ENCODE results near the gene RNF217. TPM values are rescaled to one million over a fixed set of nuclear protein-coding genes. Genes with fewer than 3 reads are reported as not detected.
"Not testable (repeated sequence)": the region's sequence is repeated elsewhere in the genome, so short reads cannot be mapped to it uniquely, and the experiment has no call there.

Gene RNF217
- total RNA-seq, 1 donor from 2014 or later = 1.8 TPM

GRCh38 chr6:125112934-125113333, 150.7 kb downstream of the RNF217 start:
- H3K4me3 Mint-ChIP-seq = no peak overlapping the region
- no peak for DNase-seq (ENCODE audit: low spot score)
- H3K36me3 Mint-ChIP-seq (ENCODE audit: low read depth) = no peaks in the 10 kb centered on the region
- no peak overlapping the region for H3K27ac Mint-ChIP-seq
- H3K27me3 Mint-ChIP-seq (ENCODE audit: insufficient read depth) = peaks cover 10% of the 10 kb centered on the region
- no peaks in the 10 kb centered on the region for H3K4me1 Mint-ChIP-seq (ENCODE audit: low read depth)
- peaks cover 41% of the 10 kb centered on the region for H3K9me3 Mint-ChIP-seq
- intact Hi-C loops (cut with micrococcal nuclease) = no loop called here

GRCh38 chr6:125114248-125114858, 152.1 kb downstream of the RNF217 start:
- no peak overlapping the region for H3K27ac Mint-ChIP-seq
- H3K27me3 Mint-ChIP-seq (ENCODE audit: insufficient read depth) = peaks cover 10% of the 10 kb centered on the region
- H3K36me3 Mint-ChIP-seq (ENCODE audit: low read depth) = no peaks in the 10 kb centered on the region
- no peaks in the 10 kb centered on the region for H3K4me1 Mint-ChIP-seq (ENCODE audit: low read depth)
- no peak for DNase-seq (ENCODE audit: low spot score)
- no peak overlapping the region for H3K4me3 Mint-ChIP-seq
- intact Hi-C loops (cut with micrococcal nuclease) = loop anchor here (1.0 kb wide), 1 partner anchor 244 kb away; no protein-coding TSS in a partner anchor
- H3K9me3 Mint-ChIP-seq = peaks cover 33% of the 10 kb centered on the region

- no peaks in the 10 kb centered on the region for H3K4me1 Mint-ChIP-seq (ENCODE audit: low read depth)
- H3K27ac Mint-ChIP-seq = no peak overlapping the region
- intact Hi-C loops (cut with micrococcal nuclease) = no loop called here
- H3K36me3 Mint-ChIP-seq (ENCODE audit: low read depth) = no peaks in the 10 kb centered on the region
- peaks cover 12% of the 10 kb centered on the region for H3K27me3 Mint-ChIP-seq (ENCODE audit: insufficient read depth)
- no peak for DNase-seq (ENCODE audit: low spot score)
- H3K4me3 Mint-ChIP-seq = no peak overlapping the region
- peaks cover 14% of the 10 kb centered on the region for H3K9me3 Mint-ChIP-seq
Measured at GRCh38 chr6:125116170-125116569, 153.9 kb downstream of the RNF217 start.

DNA sequence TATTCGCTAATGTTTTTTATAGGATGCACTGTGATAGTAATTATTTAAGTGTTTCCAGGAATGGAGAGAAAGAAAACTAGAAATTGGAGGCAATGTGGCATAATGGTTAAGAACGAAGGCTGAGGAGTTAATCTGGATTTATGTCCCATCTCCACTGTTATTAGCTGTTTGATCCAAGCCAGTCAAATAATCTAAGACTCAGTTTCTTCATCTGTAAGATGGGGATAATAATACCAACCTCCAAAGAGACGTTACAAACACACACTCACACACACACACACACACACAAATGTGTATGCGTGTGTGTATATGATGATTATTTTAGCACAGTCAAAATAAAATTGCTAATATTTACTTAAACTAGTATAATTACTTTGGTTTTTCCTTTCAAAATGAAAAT, 154.5 kb downstream of the RNF217 start:
- Mint-ChIP-seq H3K4me3 (no peak overlapping the region), H3K27me3 (ENCODE audit: insufficient read depth) (peaks cover 12% of the 10 kb centered on the region), H3K36me3 (ENCODE audit: low read depth) (no peaks in the 10 kb centered on the region), H3K9me3 (peaks cover 9% of the 10 kb centered on the region), H3K4me1 (ENCODE audit: low read depth) (no peaks in the 10 kb centered on the region), H3K27ac (no peak overlapping the region)
- intact Hi-C loops (cut with micrococcal nuclease) = no loop called here
- DNase-seq (ENCODE audit: low spot score) = no peak

DNA sequence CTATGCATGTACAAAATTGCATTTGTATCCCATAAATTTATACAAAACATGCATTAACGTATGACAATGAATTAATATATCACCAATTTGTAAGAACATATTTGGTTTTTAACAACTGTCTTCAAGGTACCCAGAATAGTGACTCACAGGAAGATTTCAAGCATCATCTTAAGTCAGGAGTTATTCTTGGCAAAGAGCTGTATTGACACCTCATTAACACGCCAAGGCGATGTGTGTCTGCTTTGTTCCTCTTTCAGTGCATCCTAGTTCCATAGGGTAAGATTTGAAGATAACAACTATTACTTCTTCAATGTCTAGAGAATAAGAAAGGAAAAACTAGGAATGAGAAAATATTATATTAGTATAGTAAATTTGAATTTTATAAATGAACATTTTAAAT, 155.6 kb downstream of the RNF217 start:
- intact Hi-C loops (cut with micrococcal nuclease) = no loop called here
- Mint-ChIP-seq H3K4me3 (no peak overlapping the region), H3K36me3 (ENCODE audit: low read depth) (no peaks in the 10 kb centered on the region), H3K9me3 (no peaks in the 10 kb centered on the region), H3K27ac (no peak overlapping the region), H3K4me1 (ENCODE audit: low read depth) (no peaks in the 10 kb centered on the region), H3K27me3 (ENCODE audit: insufficient read depth) (peaks cover 12% of the 10 kb centered on the region)
- no peak for DNase-seq (ENCODE audit: low spot score)

DNA sequence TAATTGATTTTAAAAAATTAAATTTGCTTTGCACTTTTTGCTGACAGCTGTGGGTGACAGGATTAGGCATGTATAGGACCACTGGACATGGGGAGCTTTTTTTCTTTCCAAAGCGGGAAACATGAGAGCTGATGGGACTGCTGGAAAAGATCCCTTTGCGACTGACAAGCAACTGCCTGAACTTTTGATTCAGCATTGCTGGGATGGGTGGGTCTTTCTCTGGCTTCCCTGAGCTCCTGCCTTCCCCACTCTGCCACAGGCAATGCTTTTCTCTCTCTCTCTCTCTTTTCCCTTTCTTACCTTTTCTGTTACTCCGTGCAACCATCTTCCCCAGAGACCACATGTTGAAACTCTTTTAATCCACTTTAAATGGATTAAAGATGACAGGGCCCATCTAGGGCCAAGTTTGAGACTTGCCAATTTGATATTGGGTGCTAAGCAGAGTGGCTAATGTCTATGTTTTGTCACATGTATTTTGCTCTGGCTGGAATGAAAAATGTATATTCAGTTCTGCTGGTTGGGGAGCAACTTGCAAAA, 157.9 kb downstream of the RNF217 start:
- DNase-seq (ENCODE audit: low spot score) = no peak
- Mint-ChIP-seq H3K4me1 (ENCODE audit: low read depth) (no peaks in the 10 kb centered on the region), H3K27ac (no peak overlapping the region), H3K27me3 (ENCODE audit: insufficient read depth) (peaks cover 12% of the 10 kb centered on the region), H3K36me3 (ENCODE audit: low read depth) (no peaks in the 10 kb centered on the region), H3K9me3 (no peaks in the 10 kb centered on the region), H3K4me3 (no peak overlapping the region)
- intact Hi-C loops (cut with micrococcal nuclease) = no loop called here

GRCh38 chr6:125121894-125122293, 159.7 kb downstream of the RNF217 start:
- intact Hi-C loops (cut with micrococcal nuclease) = no loop called here
- peaks cover 7% of the 10 kb centered on the region for H3K27me3 Mint-ChIP-seq (ENCODE audit: insufficient read depth)

GRCh38 chr6:125123051-125123450, 160.8 kb downstream of the RNF217 start:
- no peaks in the 10 kb centered on the region for H3K9me3 Mint-ChIP-seq
- no peak overlapping the region for H3K4me3 Mint-ChIP-seq
- H3K27me3 Mint-ChIP-seq (ENCODE audit: insufficient read depth) = peaks cover 2% of the 10 kb centered on the region
- no peaks in the 10 kb centered on the region for H3K36me3 Mint-ChIP-seq (ENCODE audit: low read depth)
- no peak for DNase-seq (ENCODE audit: low spot score)
- no peak overlapping the region for H3K27ac Mint-ChIP-seq
- intact Hi-C loops (cut with micrococcal nuclease) = no loop called here
- H3K4me1 Mint-ChIP-seq (ENCODE audit: low read depth) = no peaks in the 10 kb centered on the region

More at GRCh38 chr6:125121894-125122293, 159.7 kb downstream of the RNF217 start:
- H3K4me1 Mint-ChIP-seq (ENCODE audit: low read depth) = no peaks in the 10 kb centered on the region
- no peaks in the 10 kb centered on the region for H3K36me3 Mint-ChIP-seq (ENCODE audit: low read depth)
- H3K9me3 Mint-ChIP-seq = no peaks in the 10 kb centered on the region
- no peak overlapping the region for H3K27ac Mint-ChIP-seq
- no peak overlapping the region for H3K4me3 Mint-ChIP-seq
- DNase-seq (ENCODE audit: low spot score) = no peak

GRCh38 chr6:125123468-125124048, 161.3 kb downstream of the RNF217 start:
- no peaks in the 10 kb centered on the region for H3K36me3 Mint-ChIP-seq (ENCODE audit: low read depth)
- DNase-seq (ENCODE audit: low spot score) = no peak
- no peak overlapping the region for H3K27ac Mint-ChIP-seq
- H3K4me1 Mint-ChIP-seq (ENCODE audit: low read depth) = no peaks in the 10 kb centered on the region
- H3K4me3 Mint-ChIP-seq = no peak overlapping the region
- no peaks in the 10 kb centered on the region for H3K9me3 Mint-ChIP-seq
- H3K27me3 Mint-ChIP-seq (ENCODE audit: insufficient read depth) = peaks cover 2% of the 10 kb centered on the region
- intact Hi-C loops (cut with micrococcal nuclease) = no loop called here

DNA sequence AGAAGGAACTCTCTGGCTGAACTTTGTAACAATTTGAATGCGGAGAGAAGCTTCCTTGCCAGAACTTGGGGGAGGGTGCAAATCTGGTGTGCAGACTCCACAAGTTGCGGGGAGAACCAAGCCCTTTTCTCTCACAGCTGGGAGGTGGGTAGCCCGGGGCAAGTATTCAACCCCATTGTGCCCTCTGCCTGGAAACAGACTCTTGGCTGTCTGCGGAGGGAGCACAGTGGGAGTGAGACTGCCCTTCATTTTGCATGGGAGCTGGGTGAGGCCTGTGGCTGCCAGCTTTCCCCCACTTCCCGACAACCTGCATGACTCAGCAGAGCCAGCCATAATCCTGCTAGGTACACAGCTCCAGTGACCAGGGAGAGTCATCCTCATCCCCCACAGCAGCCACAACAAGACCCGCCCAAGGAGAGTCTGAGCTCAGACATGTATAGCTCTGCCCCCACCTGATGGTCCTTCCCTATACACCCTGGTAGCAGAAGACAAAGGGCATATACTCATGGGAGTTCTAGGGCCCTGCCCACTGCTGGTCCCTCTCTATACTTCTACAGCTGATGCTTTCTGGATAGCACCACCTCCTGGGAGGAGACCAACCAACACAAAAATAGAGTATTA, 161.9 kb downstream of the RNF217 start:
- no peaks in the 10 kb centered on the region for H3K9me3 Mint-ChIP-seq
- H3K27ac Mint-ChIP-seq = no peak overlapping the region
- H3K4me1 Mint-ChIP-seq (ENCODE audit: low read depth) = no peaks in the 10 kb centered on the region
- no peaks in the 10 kb centered on the region for H3K36me3 Mint-ChIP-seq (ENCODE audit: low read depth)
- H3K27me3 Mint-ChIP-seq (ENCODE audit: insufficient read depth) = peaks cover 2% of the 10 kb centered on the region
- intact Hi-C loops (cut with micrococcal nuclease) = no loop called here
- no peak overlapping the region for H3K4me3 Mint-ChIP-seq
- DNase-seq (ENCODE audit: low spot score) = no peak

DNA sequence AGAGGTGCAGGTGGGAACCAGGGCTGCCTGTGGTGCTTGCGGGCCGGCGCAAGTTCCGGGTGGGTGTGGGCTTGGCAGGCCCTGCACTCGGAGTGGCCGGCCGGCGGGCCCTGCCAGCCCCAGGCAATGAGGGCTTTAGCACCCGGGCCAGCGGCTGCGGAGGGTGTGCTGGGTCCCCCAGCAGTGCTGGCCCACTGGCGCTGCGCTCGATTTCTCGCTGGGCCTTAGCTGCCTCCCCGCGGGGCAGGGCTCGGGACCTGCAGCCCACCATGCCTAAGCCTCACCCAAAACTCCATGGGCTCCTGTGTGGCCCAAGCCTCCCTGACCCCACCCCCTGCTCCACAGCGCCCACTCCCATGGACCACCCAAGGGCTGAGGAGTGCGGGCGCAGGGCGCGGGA, 163.6 kb downstream of the RNF217 start:
- H3K27ac Mint-ChIP-seq; H3K9me3 Mint-ChIP-seq; H3K4me1 Mint-ChIP-seq (ENCODE audit: low read depth); H3K4me3 Mint-ChIP-seq; DNase-seq (ENCODE audit: low spot score); H3K27me3 Mint-ChIP-seq (ENCODE audit: insufficient read depth); intact Hi-C loops (cut with micrococcal nuclease); H3K36me3 Mint-ChIP-seq (ENCODE audit: low read depth): not testable (repeated sequence)

- no peak overlapping the region for H3K4me3 Mint-ChIP-seq
- no peak for DNase-seq (ENCODE audit: low spot score)
- no peaks in the 10 kb centered on the region for H3K27me3 Mint-ChIP-seq (ENCODE audit: insufficient read depth)
- no peak overlapping the region for H3K27ac Mint-ChIP-seq
- H3K9me3 Mint-ChIP-seq = no peaks in the 10 kb centered on the region
- no peaks in the 10 kb centered on the region for H3K36me3 Mint-ChIP-seq (ENCODE audit: low read depth)
- no peaks in the 10 kb centered on the region for H3K4me1 Mint-ChIP-seq (ENCODE audit: low read depth)
- intact Hi-C loops (cut with micrococcal nuclease) = no loop called here
Measured at GRCh38 chr6:125129354-125129753, 167.1 kb downstream of the RNF217 start.

GRCh38 chr6:125132058-125132457, 169.8 kb downstream of the RNF217 start:
- intact Hi-C loops (cut with micrococcal nuclease) = no loop called here
- Mint-ChIP-seq H3K4me1 (ENCODE audit: low read depth) (no peaks in the 10 kb centered on the region), H3K9me3 (no peaks in the 10 kb centered on the region), H3K27me3 (ENCODE audit: insufficient read depth) (no peaks in the 10 kb centered on the region), H3K27ac (no peak overlapping the region), H3K36me3 (ENCODE audit: low read depth) (no peaks in the 10 kb centered on the region), H3K4me3 (no peak overlapping the region)
- no peak for DNase-seq (ENCODE audit: low spot score)
